Fibroblast of gingiva (primary cell): ENCODE data around the gene FOXJ3.

Experiments
- DNase-seq: peaks from one replicate; pipeline ENCODE4 v3.0.0-alpha.2; 2011; ENCODE audit warnings: low read depth

Gene FOXJ3

DNA sequence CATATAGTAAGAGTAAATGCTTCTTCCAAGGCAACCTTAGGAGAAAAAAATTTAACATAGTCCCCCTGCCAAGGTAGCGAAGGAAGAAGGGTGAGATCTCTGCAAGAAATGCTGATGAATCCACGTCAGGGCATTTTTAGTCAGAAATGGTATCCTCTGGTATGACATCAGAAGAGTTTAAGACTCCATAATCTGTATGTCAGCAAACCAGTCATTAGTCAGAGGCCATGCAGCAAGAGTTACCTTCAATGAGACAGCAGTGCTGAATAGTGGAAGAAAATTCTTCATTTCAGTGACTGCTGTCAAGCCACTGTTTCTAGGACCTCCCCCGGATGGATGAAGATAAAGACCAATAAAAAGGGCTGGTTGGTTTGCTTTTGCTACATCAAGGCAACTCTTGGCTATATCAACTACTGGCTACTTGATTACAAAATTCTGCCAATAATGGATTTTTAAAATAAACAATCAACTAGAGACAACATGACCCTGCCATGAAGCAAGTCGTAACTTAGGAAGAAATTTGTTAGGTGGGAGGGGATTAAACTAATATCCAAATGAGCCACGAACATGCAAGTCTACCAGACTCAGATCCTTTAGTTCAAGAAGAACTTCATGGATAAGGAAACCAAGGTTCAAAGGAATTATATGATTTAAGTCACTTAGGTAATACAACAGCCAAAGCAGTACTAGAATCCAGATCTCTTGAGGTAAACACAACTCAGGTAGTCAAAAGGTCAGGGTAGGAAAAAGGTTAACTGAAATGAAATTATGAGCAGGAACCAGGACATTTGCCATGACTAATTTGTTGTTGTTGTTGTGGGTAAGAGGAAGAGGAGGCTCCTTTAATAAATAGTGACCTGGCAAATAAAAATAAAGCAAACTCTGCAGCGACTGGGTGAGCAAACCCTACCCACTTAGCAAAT lies 144.8 kb downstream of the FOXJ3 start:
- no peak for DNase-seq

DNA sequence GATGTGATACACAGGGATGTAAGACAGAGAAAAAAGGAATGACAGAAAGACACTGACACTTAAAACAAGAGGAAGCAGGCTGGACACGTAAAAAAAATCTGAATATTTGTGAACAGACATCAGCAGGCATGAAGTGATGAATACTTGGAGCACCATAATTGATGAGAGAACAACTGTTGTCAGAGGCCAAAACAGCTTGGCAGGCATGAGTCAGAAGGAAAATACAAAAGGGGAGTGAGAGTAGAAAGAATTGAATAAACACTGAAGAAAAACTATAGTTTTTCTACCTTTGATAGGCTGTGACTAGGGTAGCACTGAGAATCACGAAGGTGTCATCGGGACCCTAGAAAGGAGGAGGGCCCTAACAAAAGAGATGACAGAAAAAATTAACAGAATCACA lies 148.9 kb downstream of the FOXJ3 start:
- DNase-seq: peak; percentile 38

DNA sequence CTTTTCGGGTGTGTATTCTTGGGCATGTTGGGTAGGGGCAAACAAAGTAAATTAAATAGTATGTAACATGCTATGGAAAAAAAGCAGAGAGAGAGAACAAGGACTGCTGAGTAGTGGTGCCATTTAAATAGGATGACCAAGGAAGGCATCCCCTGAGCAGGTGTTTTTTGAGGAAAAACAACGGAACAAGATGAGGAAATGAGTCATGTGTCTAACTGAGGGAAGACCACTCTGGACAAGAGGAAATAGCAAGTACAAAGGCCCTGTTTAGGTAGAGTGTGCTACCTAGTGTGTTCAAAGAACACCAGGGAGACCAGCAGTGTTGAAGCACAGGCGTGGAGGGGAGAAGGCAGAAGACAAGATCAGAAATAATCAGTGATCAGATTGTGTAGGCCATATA lies 150.4 kb downstream of the FOXJ3 start:
- DNase-seq: no peak

DNA sequence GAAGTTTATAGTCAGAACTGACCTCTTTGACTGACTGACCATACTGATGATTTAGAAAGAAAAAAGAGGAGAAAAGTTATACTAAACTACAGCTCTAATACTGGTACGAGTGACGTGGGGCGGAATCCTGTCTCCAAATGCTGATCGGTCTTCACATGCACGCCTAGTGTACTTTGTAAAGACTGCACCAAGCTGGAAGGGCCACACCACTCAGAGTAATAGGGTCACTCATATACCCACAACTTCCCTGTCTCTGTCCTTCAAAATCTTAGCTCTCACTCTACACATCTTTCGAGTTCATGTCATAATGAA lies 151.1 kb downstream of the FOXJ3 start:
- no peak for DNase-seq

GRCh38 chr1:42183210-42183956 lies 151.7 kb downstream of the FOXJ3 start:
- DNase-seq: no peak

DNA sequence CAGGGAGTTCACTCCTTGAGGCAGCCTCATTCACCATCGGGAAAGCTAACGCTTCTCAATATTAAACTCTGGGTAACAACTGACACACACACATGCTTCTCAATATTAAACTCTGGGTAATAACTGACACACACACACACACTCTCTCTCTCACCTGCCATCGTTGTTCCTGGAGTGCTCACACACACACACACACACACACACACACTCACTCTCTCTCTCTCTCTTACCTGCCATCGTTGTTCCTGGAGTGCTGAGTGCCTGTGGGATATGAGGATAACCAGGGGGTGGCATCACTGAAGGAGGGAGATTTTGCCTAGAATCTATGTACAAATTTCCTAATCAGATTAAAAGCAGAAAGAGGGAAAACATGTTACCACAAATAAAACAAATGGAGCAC lies 153.3 kb downstream of the FOXJ3 start:
- no peak for DNase-seq

DNA sequence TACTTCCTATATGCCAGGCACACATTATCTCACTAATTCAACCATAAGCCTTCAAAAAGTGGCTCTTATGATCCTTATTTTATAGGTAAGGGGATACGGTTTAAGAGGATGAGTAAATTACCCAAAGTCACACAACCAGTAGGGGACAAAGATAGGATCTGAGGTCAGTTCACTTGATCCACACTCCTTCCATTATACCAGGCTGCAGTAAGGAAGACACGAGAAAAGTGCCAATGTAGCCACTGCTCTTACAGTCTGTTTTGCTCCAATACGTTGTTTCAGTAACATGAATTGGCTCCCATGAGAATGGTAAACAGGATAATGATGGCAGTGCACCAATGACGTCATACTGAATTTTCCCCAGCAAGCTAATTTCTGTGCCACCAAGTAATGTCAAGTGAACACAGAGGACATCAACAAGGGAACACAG lies 155.1 kb downstream of the FOXJ3 start:
- DNase-seq: no peak

GRCh38 chr1:42179275-42179674 lies 155.8 kb downstream of the FOXJ3 start:
- peak; percentile 36 for DNase-seq

GRCh38 chr1:42178249-42178648 lies 156.8 kb downstream of the FOXJ3 start:
- no peak for DNase-seq

- peak; percentile 79 for DNase-seq
These were observed 157.5 kb downstream of the FOXJ3 start for GRCh38 chr1:42177541-42177981.

DNA sequence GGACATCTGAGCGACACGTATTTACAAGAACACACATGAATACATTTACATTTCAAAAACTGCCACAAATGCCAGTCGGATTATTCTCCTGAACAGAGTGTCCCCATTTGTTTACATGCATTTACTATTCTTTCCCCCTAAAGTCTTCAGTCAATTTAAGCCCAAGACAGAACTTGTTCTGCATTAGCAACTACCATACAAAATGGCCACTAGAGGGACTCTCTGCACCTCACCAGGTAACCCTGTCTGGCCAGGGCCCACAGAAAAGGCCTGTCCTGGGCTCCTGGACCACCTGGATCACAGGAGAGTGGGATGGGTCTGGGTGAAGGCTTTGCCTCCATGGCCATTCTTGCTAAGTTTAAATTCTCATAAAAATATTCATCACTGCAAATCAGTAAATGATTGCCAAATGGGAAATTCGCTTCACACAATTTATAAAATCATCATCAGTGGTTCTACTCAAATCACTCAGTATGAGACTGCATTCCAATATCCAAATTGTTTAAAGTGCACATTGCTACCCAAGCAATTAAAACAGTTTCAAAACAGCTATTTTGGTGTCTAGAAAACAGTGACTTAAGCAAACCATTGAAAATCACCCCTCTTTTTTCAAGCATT lies 158.0 kb downstream of the FOXJ3 start:
- peak; percentile 42 for DNase-seq

GRCh38 chr1:42175314-42176054 lies 159.6 kb downstream of the FOXJ3 start:
- DNase-seq: no peak

GRCh38 chr1:42173961-42174735 lies 160.9 kb downstream of the FOXJ3 start:
- DNase-seq: peak; percentile 34

DNA sequence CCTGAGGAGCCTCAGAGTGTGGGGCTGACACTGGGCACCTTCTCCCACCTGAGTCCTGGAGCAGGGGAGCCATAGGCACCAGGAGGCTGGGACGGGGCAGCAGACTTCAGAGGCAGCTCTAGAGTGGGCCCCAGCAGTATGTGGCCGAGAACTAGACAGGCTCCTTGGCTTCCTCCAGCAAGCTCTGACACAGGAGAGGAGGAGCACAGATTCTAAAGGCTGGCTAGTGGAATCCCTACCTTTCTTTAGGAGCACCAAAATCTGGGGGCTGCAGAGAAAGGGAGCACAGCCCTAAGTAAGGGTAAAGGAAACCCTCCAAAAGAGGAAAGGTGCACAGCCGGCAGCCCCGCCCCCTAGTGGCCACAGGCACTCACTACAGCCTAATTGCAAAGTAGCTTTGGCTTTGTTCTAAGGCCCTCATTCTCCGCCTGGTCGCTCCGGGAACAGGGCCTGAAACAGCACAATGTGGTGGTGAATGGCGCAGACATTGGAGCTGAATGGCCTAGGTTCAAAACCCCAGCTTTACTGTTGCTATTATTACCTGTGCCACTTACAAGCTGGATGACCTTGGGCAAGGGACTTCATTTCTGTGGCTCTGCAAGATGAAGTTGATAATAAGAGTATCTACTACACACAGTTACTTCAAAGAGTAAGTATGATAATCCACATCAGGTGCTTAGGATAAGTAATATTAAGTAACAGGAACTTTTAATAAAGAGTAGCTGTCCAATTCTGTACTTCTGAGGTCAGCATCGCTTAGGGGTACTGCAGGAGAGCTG lies 161.7 kb downstream of the FOXJ3 start:
- peak; percentile 27 for DNase-seq

DNA sequence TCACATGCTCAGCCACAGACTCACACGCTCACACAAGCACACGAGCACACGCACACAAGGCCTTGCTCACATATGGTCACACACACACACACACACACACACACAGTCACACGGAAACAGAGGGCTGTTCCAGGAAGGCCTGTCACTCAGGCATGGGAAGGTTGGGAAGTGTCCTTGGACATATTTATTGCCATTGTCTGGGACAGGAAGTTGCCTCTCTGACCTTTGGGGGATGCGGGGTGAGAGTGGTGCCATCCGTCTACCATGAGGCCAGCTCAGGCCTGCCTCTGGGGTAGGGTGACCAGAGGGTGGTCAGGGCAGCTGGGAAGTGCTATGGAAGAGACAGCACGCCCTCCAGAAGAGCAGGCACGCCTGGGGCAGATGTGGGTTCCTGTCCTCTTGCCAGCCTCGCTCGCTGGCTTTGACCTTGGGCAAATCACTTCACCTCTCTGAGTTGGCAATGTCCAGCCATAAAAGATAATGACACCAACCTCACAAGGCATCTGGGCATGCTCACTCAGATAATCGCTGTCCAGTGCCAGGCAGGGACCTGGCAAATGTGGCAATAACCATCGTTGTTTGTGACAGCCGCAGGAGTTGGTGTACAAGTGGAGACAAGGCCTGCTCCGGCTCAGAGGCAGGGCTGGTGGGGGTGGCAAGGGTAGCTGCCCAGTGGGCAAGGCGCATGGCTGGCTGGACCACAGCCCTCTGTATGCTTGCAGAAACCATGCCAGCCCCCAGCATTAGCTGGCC lies 162.5 kb downstream of the FOXJ3 start:
- no peak for DNase-seq

DNA sequence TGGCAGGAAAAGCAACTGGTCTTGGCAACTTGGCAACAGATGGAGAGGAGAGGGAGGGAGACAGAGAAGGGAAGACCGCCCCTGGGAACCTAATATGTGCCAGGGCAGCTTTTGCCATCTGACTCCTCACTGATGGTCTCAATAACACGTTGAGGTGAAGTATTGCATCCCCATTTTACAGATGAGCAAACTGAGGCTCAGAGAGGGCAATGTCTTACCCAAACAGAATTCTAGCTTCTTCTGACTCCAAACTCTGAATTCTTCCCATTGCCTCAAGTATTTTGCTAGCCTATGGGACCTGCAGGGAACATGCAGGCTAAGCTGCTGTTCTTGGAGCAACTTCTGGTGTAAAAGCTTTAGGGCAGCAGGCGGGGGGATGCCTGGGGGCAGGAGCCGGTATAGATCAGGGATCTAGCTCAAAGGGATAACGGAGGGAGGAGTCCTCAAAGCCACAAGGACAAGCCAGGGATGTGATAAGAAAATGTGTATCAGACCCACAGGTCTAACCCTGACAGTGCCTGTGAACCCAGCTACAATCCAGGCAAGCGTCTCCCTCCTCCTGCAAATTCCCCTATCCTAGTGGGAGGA lies 163.3 kb downstream of the FOXJ3 start:
- no peak for DNase-seq

- no peak for DNase-seq
These were observed 164.0 kb downstream of the FOXJ3 start for GRCh38 chr1:42170779-42171621.

DNA sequence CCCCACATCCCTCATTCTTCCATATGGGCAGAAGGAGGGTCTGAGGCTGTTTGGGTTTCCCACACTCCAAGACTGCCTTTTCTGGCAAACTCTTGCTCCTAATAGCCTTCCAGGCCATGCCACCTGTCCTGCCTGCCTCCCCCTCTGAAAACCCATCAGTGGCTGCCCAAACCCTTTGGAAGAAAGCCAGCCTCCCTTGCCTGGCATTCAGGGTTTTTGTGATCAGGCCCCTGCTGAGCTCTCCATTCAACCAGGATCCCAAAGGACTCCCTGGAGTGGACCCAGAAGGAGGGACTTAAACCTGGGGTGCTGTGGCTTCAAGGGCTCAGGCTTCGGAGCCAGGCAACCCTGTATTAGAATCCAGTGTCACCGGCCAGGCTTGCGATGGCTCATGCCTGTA lies 166.3 kb downstream of the FOXJ3 start:
- DNase-seq: no peak

- DNase-seq: no peak
These were observed 166.7 kb downstream of the FOXJ3 start for GRCh38 chr1:42168391-42168670.
